DLD1 (cell line): ENCODE measurements around the gene LY6G5B.

Experiments used
- in situ Hi-C: cut with HindIII; loops from 2 replicates; pipeline ENCODE4 v1.10.0; 2017; ENCODE audit warnings: low sequenced_read_pairs

LY6G5B gene

GRCh38 chr6:31662124-31662723 is 7.6 kb upstream of the LY6G5B start:
- in situ Hi-C loops = no loop called here

- in situ Hi-C loops = no loop called here
These were observed 6.4 kb upstream of the LY6G5B start for GRCh38 chr6:31663126-31663960.

- in situ Hi-C loops = no loop called here
These were observed 5.6 kb upstream of the LY6G5B start for GRCh38 chr6:31663961-31664789.

GRCh38 chr6:31664790-31665500 is 4.8 kb upstream of the LY6G5B start, which contains the start of gene GPANK1:
GPANK1 (minus strand) TSS chr6:31664997; CDS start chr6:31664478, 519 bp downstream.
- in situ Hi-C loops = no loop called here

- in situ Hi-C loops = no loop called here
These were observed 4.1 kb upstream of the LY6G5B start, which contains the start of gene CSNK2B for GRCh38 chr6:31665501-31666336. CSNK2B (plus strand) TSS chr6:31666080; CDS start chr6:31666832, 752 bp downstream.

- in situ Hi-C loops = no loop called here
These were observed 3.3 kb upstream of the LY6G5B start for GRCh38 chr6:31666337-31666965.

- in situ Hi-C loops = no loop called here
These were observed 6.6 kb downstream of the LY6G5B start for GRCh38 chr6:31676322-31676903.

- in situ Hi-C loops = no loop called here
These were observed 7.1 kb downstream of the LY6G5B start for GRCh38 chr6:31676904-31677303.

- in situ Hi-C loops = no loop called here
These were observed 8.2 kb downstream of the LY6G5B start for GRCh38 chr6:31677955-31678354.

GRCh38 chr6:31680226-31681134 is 10.7 kb downstream of the LY6G5B start, which contains the start of gene LY6G5C:
LY6G5C (minus strand) TSS chr6:31681067; CDS start chr6:31680373, 694 bp downstream.
- in situ Hi-C loops = no loop called here

- in situ Hi-C loops = no loop called here
These were observed 11.4 kb downstream of the LY6G5B start for GRCh38 chr6:31681135-31681671.

- in situ Hi-C loops = no loop called here
These were observed 13.8 kb downstream of the LY6G5B start for GRCh38 chr6:31683591-31683990.

- in situ Hi-C loops = no loop called here
These were observed 16.7 kb downstream of the LY6G5B start for GRCh38 chr6:31686483-31686882.

- in situ Hi-C loops = no loop called here
These were observed 17.5 kb downstream of the LY6G5B start for GRCh38 chr6:31687321-31687720.

GRCh38 chr6:31687860-31688693 is 18.3 kb downstream of the LY6G5B start:
- in situ Hi-C loops = no loop called here

- in situ Hi-C loops = loop anchor here (5.0 kb wide), 1 partner anchor 43 kb away; no protein-coding TSS in a partner anchor
These were observed 19.7 kb downstream of the LY6G5B start for GRCh38 chr6:31689249-31690110.
